ENCODE results near the gene NAPSA. TPM values are rescaled to one million over a fixed set of nuclear protein-coding genes. Genes with fewer than 3 reads are reported as not detected.
A peak's percentile ranks its signal among the peaks of the same experiment; 100 is the strongest.
"Not testable (repeated sequence)": the region's sequence is repeated elsewhere in the genome, so short reads cannot be mapped to it uniquely, and the experiment has no call there.

The NAPSA gene
- total RNA-seq, 4 donors from 2014 or later: 1.7 to 3.7 (median 3.5) TPM; not detected in 1

DNA sequence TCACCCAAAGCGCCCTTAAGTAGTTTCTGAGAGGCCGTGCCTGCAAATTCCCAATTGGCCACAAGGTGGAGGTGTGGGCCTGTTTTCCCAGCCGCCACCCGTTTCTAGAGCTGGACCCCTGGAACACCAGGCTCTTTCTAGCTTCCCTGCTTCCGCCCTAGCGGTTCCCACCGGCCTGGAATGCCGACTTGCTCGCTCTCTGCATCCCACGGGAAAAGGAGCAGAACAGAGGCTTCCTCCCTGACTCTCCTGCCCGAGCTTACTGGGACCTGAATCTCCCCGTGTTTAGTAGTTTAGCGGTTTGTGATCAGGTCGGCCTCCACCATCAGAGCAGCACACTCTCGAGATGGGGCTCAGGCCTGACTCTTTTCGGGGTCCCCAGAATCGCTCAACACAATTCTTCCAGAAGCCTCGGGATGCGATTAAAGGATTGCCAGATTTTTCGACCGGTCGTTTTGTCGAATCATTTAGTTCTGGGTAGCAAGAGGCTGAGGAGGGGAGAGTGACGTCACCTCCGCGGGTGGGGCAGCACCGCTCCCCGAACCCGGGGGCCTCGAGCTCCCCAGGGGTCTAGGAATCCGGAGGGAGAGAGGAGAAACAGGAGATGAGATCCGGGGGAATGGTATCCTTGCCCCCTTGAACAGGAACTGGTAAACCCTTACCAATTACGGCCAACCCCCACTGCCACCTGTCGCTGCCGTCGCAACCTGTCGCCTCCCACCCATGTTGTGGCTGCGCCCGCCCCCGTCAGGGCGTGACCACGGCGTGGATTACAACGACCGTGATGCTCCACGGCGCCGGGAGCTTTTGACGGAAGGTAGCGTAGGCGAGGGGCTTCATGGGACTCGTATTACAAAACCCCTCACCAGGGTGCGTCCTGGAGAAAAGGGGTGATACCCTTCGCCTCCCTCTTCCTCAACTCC, 8.0 kb downstream of the NAPSA start:
- H3K4me1 ChIP-seq: peaks cover 15% of the 10 kb centered on the region

DNA sequence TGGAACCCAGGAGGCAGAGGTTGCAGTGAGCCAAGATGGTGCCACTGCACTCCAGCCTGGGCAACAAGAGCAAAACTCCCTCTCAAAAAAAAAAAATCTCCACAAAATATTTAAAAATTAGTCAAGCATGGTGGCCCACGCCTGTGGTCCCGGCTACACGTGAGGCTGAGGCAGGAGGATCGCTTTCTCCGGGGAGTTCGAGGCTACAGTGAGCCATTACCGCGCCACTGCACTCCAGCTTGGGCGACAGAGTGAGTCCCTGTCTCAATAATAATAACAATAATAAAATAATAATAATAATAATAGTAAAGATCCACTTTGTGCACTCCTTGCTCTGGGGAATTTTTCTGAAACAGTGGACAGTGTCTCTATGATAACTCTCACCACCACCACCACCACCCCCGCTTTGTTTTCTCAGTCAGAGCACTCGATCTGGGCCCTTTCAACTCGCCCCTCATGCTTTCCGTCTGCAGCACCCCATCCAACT, 8.7 kb downstream of the NAPSA start:
- 43% methylated on average over 13 of the region's 13 CpGs for WGBS
- peak overlapping the region; percentile 45 for H3K4me3 ChIP-seq
- H3K36me3 ChIP-seq: no peaks in the 10 kb centered on the region
- H3K27me3 ChIP-seq: no peaks in the 10 kb centered on the region
- H3K9me3 ChIP-seq: no peaks in the 10 kb centered on the region
- peaks cover 15% of the 10 kb centered on the region for H3K4me1 ChIP-seq
- no peak for DNase-seq (ENCODE audit: low spot score in 2 of 2)
- TF ChIP-seq POLR2AphosphoS5 (IDR thresholded peaks at IDR 0.05) (no peak), POLR2A (IDR thresholded peaks at IDR 0.05) (no peak), EP300 (IDR thresholded peaks at IDR 0.05) (no peak)
- TF ChIP-seq, protein P1, sequence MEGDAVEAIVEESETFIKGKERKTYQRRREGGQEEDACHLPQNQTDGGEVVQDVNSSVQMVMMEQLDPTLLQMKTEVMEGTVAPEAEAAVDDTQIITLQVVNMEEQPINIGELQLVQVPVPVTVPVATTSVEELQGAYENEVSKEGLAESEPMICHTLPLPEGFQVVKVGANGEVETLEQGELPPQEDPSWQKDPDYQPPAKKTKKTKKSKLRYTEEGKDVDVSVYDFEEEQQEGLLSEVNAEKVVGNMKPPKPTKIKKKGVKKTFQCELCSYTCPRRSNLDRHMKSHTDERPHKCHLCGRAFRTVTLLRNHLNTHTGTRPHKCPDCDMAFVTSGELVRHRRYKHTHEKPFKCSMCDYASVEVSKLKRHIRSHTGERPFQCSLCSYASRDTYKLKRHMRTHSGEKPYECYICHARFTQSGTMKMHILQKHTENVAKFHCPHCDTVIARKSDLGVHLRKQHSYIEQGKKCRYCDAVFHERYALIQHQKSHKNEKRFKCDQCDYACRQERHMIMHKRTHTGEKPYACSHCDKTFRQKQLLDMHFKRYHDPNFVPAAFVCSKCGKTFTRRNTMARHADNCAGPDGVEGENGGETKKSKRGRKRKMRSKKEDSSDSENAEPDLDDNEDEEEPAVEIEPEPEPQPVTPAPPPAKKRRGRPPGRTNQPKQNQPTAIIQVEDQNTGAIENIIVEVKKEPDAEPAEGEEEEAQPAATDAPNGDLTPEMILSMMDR (IDR thresholded peaks at IDR 0.05): no peak
- H3K27ac ChIP-seq: no peak overlapping the region

More for the DNA sequence above, 8.0 kb downstream of the NAPSA start:
- peak overlapping the region; percentile 59 for H3K27ac ChIP-seq
- TF ChIP-seq POLR2AphosphoS5 (IDR thresholded peaks at IDR 0.05) (no peak), EP300 (IDR thresholded peaks at IDR 0.05) (no peak), POLR2A (IDR thresholded peaks at IDR 0.05) (peak in 1 of 2 donors; percentile 47)
- TF ChIP-seq, protein P1 (IDR thresholded peaks at IDR 0.05): peak; percentile 77 to 84
- H3K9me3 ChIP-seq: no peaks in the 10 kb centered on the region
- DNase-seq (ENCODE audit: low spot score in 2 of 2): peak in 1 of 2 donors; percentile 87
- no peaks in the 10 kb centered on the region for H3K27me3 ChIP-seq
- WGBS: 8% methylated on average over 24 of the region's 54 CpGs
- peak overlapping the region; percentile 45 for H3K4me3 ChIP-seq
- H3K36me3 ChIP-seq: no peaks in the 10 kb centered on the region

DNA sequence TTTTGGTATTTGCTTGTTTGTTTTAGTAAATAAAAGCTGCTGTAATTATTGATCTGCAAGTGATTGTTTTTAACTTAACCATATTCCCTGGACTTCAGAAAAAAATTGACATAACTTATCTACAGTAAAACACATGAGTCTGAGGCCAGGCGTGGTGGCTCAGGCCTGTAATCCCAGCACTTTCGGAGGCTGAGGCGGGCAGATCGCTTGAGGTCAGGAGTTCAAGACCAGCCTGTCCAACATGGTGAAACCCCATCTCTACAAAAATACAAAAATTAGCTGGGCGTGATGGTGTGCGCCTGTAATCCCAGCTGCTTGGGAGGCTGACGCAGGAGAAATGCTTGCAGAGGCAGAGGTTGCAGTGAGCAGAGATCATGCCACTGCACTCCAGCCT, 12.0 kb downstream of the NAPSA start:
- H3K36me3 ChIP-seq; DNase-seq (ENCODE audit: low spot score in 2 of 2); H3K27me3 ChIP-seq; H3K4me3 ChIP-seq; H3K27ac ChIP-seq; H3K9me3 ChIP-seq: not testable (repeated sequence)
- H3K4me1 ChIP-seq: peaks cover 26% of the 10 kb centered on the region
- 91% methylated on average over 7 of the region's 7 CpGs for WGBS

DNA sequence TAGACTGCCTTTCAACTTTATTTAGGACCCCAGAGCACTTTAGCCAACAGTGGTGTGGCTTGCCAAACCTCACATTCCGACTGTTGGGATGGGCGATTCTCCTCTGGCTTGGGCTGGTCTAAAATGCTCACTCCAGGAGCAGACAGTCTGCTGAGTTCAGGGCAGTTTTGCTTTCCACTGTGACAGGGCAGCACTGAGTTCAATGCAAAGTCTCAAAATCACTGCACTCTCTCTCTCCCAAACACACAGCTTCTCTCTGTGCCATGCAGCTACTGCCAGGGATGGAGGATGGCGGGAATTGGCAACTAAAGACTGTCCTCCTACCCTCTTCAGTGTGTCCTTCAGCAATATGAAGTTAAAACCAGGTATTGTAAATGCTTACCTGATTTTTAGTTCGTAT, 13.2 kb downstream of the NAPSA start:
- Histone ChIP-seq H3K9me3 (no peaks in the 10 kb centered on the region), H3K4me1 (peaks cover 15% of the 10 kb centered on the region), H3K27ac (peak overlapping the region; percentile 38), H3K27me3 (no peaks in the 10 kb centered on the region), H3K4me3 (no peak overlapping the region), H3K36me3 (no peaks in the 10 kb centered on the region)
- WGBS: 45% methylated on average over 4 of the region's 4 CpGs
- TF ChIP-seq, protein P1 (IDR thresholded peaks at IDR 0.05): no peak
- TF ChIP-seq EP300 (IDR thresholded peaks at IDR 0.05) (no peak), POLR2A (IDR thresholded peaks at IDR 0.05) (no peak), POLR2AphosphoS5 (IDR thresholded peaks at IDR 0.05) (no peak)
- no peak for DNase-seq (ENCODE audit: low spot score in 2 of 2)

DNA sequence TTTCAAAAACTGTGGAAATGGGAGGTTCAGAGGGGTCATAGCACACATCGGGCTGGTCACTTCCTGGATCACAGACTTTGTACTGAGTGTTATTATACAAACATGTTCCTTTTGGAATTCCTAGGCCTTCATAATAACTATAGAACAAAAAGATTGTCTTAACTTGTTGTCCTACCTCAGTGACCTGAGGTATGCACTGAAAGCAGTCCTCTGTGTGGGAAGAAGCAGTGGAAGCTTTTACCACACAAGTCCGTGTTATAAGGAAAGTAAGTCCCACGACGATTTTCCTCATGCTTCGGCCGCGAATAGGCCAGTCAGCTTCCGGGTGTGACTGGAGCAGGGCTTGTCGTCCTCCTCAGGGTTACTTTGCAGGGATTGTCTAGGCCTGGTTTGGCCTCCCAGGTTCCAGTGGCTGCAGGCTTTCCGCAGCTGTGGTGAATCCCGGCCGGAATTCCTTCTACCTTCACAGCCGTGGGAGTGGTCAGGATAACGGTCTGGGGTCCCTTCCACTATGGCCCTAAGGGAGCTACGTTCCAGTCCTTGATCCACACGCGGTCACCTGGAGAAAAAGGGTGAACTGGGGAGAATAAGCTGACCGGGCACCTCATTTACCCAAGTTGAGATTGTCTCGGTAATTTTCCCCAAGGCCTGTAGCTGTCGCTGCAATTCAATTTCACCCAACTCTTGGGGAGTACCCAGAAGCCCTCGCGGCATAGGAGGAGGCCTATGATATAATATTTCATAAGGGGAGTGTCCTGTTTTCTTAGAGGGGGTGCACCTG, 16.0 kb downstream of the NAPSA start:
- no peak for DNase-seq (ENCODE audit: low spot score in 2 of 2)
- TF ChIP-seq POLR2AphosphoS5 (IDR thresholded peaks at IDR 0.05) (no peak), POLR2A (IDR thresholded peaks at IDR 0.05) (no peak), EP300 (IDR thresholded peaks at IDR 0.05) (no peak)
- TF ChIP-seq, protein P1 (IDR thresholded peaks at IDR 0.05): no peak
- WGBS: 65% methylated on average over 19 of the region's 22 CpGs
- peaks cover 11% of the 10 kb centered on the region for H3K4me1 ChIP-seq
- no peaks in the 10 kb centered on the region for H3K27me3 ChIP-seq
- no peaks in the 10 kb centered on the region for H3K36me3 ChIP-seq
- no peak overlapping the region for H3K27ac ChIP-seq
- H3K4me3 ChIP-seq: no peak overlapping the region
- peaks cover 2% of the 10 kb centered on the region for H3K9me3 ChIP-seq

DNA sequence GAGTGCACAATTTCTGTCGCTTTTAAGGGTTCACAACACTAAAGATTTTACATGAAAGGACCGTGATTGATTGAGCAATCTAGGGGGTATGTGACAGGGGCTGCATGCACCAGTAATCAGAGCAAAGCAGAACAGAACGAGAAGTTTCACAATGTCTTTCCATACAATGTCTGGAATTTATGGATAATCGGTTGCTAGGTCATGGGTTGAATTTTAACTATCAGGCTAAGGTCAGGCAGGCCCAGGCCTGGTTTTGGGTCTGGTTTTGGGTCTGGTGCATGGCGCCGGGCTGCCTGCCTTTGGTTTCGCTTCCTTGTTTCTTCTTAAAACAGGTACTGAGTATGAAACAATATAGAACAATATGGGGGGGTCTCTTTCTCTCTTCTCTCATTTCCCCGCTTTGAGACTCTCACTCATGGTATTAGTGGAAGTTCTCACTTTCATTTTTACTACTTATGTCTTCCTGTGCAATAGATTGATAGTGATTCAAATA, 18.3 kb downstream of the NAPSA start:
- not testable (repeated sequence) for H3K27ac ChIP-seq; DNase-seq (ENCODE audit: low spot score in 2 of 2)
- WGBS: 75% methylated on average over 8 of the region's 8 CpGs

More for the DNA sequence above, 18.3 kb downstream of the NAPSA start:
- not testable (repeated sequence) for H3K4me3 ChIP-seq, H3K27me3 ChIP-seq, H3K36me3 ChIP-seq, H3K9me3 ChIP-seq
- peaks cover 11% of the 10 kb centered on the region for H3K4me1 ChIP-seq

All from suprapubic skin (tissue), 4 donors.